MCF 10A (cell line): Measurements from ENCODE around the gene SLC7A11. TPM values are rescaled to one million over a fixed set of nuclear protein-coding genes. Genes with fewer than 3 reads are reported as not detected.

ENCODE experiments used
- BruUV-seq: library from RNA; stranded (reverse); fragments of 400-500 nt; replicated peaks from 2 replicates; lab custom pipeline; 2021; lab: Mats Ljungman, UMichigan
- CTCF ChIA-PET: fragments of 300-600 bp; sonication (Branson Sonifier 250); formaldehyde crosslinking; extraction: SDS; loops from one replicate; lab custom pipeline; 2021; ENCODE audit warnings: antibody characterized with exemption, inconsistent platforms; lab: Yijun Ruan, JAX
- POLR2A ChIA-PET: fragments of 300-600, 350-650 bp; sonication (Branson Sonifier 250); formaldehyde crosslinking; extraction: SDS; loops from one replicate; lab custom pipeline; 2020; ENCODE audit warnings: antibody characterized with exemption, inconsistent platforms; lab: Yijun Ruan, JAX
- DNase-seq: peaks from one replicate; pipeline ENCODE4 v3.0.0-alpha.2; 2018; ENCODE audit not compliant: unreplicated experiment
- H3K27ac Mint-ChIP-seq: one replicate; pipeline ENCODE4 v1.8.0; 2022; ENCODE audit warnings: mild to moderate bottlenecking, low read depth, mixed read lengths; ENCODE audit not compliant: unreplicated experiment
- H3K27me3 Mint-ChIP-seq: one replicate; pipeline ENCODE4 v1.8.0; 2022; ENCODE audit warnings: mixed read lengths; ENCODE audit not compliant: insufficient read depth, unreplicated experiment
- H3K36me3 Mint-ChIP-seq: one replicate; pipeline ENCODE4 v1.8.0; 2022; ENCODE audit warnings: mild to moderate bottlenecking, moderate library complexity, mixed read lengths; ENCODE audit not compliant: insufficient read depth, unreplicated experiment
- H3K4me1 Mint-ChIP-seq: one replicate; pipeline ENCODE4 v1.8.0; 2022; ENCODE audit warnings: mixed read lengths; ENCODE audit not compliant: insufficient read depth, unreplicated experiment
- H3K4me3 Mint-ChIP-seq: one replicate; pipeline ENCODE4 v1.8.0; 2022; ENCODE audit warnings: mild to moderate bottlenecking, moderate library complexity, mixed read lengths; ENCODE audit not compliant: unreplicated experiment
- H3K9me3 Mint-ChIP-seq: one replicate; pipeline ENCODE4 v1.8.0; 2022; ENCODE audit warnings: mixed read lengths; ENCODE audit not compliant: unreplicated experiment
- CTCF ChIP-seq: fragments of 200-600 bp; IDR thresholded peaks from one replicate; pipeline ENCODE4 v1.8.0; 2022; ENCODE audit warnings: antibody characterized with exemption, mild to moderate bottlenecking; ENCODE audit not compliant: unreplicated experiment
- intact Hi-C: fragments of 100-400 bp; cut with micrococcal nuclease; formaldehyde crosslinking; loops from 2 replicates; pipeline ENCODE4 v1.14.1; 2022
- total RNA-seq: library from RNA; stranded (reverse); gene quantifications from 2 replicates; pipeline ENCODE4 v1.2.3, GENCODE V29; 2022

Gene SLC7A11
- total RNA-seq, 1 experiment from 2014 or later = 153 TPM

- intact Hi-C loops = no loop called here
- H3K27me3 Mint-ChIP-seq = no peaks in the 10 kb centered on the region
- peaks cover 61% of the 10 kb centered on the region for H3K36me3 Mint-ChIP-seq
- no peak overlapping the region for H3K27ac Mint-ChIP-seq
- POLR2A ChIA-PET = interaction anchor here (0.7 to 1.1 kb wide), 2 partner anchors 19 to 20 kb away, joined by 3 to 4 read pairs; no protein-coding TSS in a partner anchor
- no peak for TF ChIP-seq CTCF
- DNase-seq = no peak
- no TSS peak for BruUV-seq
- H3K9me3 Mint-ChIP-seq = no peaks in the 10 kb centered on the region
- H3K4me1 Mint-ChIP-seq = no peaks in the 10 kb centered on the region
- no peak overlapping the region for H3K4me3 Mint-ChIP-seq
- CTCF ChIA-PET = interaction anchor here (0.5 to 2.0 kb wide), 5 partner anchors 85 to 1051 kb away, joined by 3 to 6 read pairs (median 4); no protein-coding TSS in a partner anchor
Observed at GRCh38 chr4:138174981-138175794, 67.0 kb downstream of the SLC7A11 start.

- ChIA-PET POLR2A (no interaction called here), CTCF (no interaction called here)
- Mint-ChIP-seq H3K9me3 (no peaks in the 10 kb centered on the region), H3K27me3 (no peaks in the 10 kb centered on the region), H3K36me3 (peaks cover 30% of the 10 kb centered on the region), H3K27ac (no peak overlapping the region), H3K4me1 (peaks cover 7% of the 10 kb centered on the region), H3K4me3 (no peak overlapping the region)
- no peak for DNase-seq
- BruUV-seq = no TSS peak
- intact Hi-C loops = no loop called here
- TF ChIP-seq CTCF = no peak
Observed at GRCh38 chr4:138164208-138164607, 77.9 kb downstream of the SLC7A11 start.

- H3K36me3 Mint-ChIP-seq = peaks cover 23% of the 10 kb centered on the region
- BruUV-seq = no TSS peak
- no peak overlapping the region for H3K27ac Mint-ChIP-seq
- H3K4me3 Mint-ChIP-seq = no peak overlapping the region
- no peak for DNase-seq
- H3K9me3 Mint-ChIP-seq = no peaks in the 10 kb centered on the region
- intact Hi-C loops = no loop called here
- no peak for TF ChIP-seq CTCF
- CTCF ChIA-PET = interaction anchor here (0.7 kb wide), 1 partner anchor 24 kb away, joined by 4 read pairs; no protein-coding TSS in a partner anchor
- H3K4me1 Mint-ChIP-seq = peaks cover 11% of the 10 kb centered on the region
- POLR2A ChIA-PET = interaction anchor here (0.7 to 1.4 kb wide), 2 partner anchors 79 to 573 kb away, joined by 3 read pairs; partner anchors contain the start of gene SLC7A11
- H3K27me3 Mint-ChIP-seq = no peaks in the 10 kb centered on the region
Observed at GRCh38 chr4:138163171-138163570, 79.0 kb downstream of the SLC7A11 start.

- ChIA-PET POLR2A (interaction anchor here (0.6 to 1.4 kb wide), 4 partner anchors 55 to 340 kb away, joined by 3 read pairs; partner anchors contain the start of gene SLC7A11), CTCF (interaction anchor here (0.6 to 0.9 kb wide), 2 partner anchors 416 to 462 kb away, joined by 3 to 7 read pairs; no protein-coding TSS in a partner anchor)
- no peak for DNase-seq
- no TSS peak for BruUV-seq
- no peaks in the 10 kb centered on the region for H3K9me3 Mint-ChIP-seq
- H3K4me1 Mint-ChIP-seq = peaks cover 17% of the 10 kb centered on the region
- no peak overlapping the region for H3K4me3 Mint-ChIP-seq
- peak overlapping the region; percentile 59 for H3K27ac Mint-ChIP-seq
- H3K36me3 Mint-ChIP-seq = peaks cover 23% of the 10 kb centered on the region
- TF ChIP-seq CTCF = no peak
- H3K27me3 Mint-ChIP-seq = no peaks in the 10 kb centered on the region
- intact Hi-C loops = no loop called here
Observed at GRCh38 chr4:138162259-138162658, 79.9 kb downstream of the SLC7A11 start.
